Right cardiac atrium (tissue), 5 donors: Measurements from ENCODE around the gene RABAC1. TPM values are rescaled to one million over a fixed set of nuclear protein-coding genes. Genes with fewer than 3 reads are reported as not detected.

Source experiments
- ATAC-seq, 2 donors: fragments of 200-7000 bp; cut with Tn5 transposase; one replicate each; pipeline versions ENCODE4 v1.8.0 to v1.9.1; 2020; ENCODE audit warnings: moderate library complexity in 2 of 2, mild to moderate bottlenecking in 1 of 2
- DNase-seq, 3 donors: peaks; one replicate each; pipeline ENCODE4 v3.0.0-alpha.2; 2020
- H3K27ac ChIP-seq: one replicate; pipeline ENCODE4 v1.5.1; 2013; ENCODE audit warnings: mild to moderate bottlenecking, low read length, control low read depth, moderate library complexity
- H3K27me3 ChIP-seq: one replicate; pipeline ENCODE4 v1.6.1; 2013; ENCODE audit not compliant: control insufficient read depth, insufficient read depth
- H3K4me1 ChIP-seq: one replicate; pipeline ENCODE4 v1.6.1; 2013; ENCODE audit warnings: low read length; ENCODE audit not compliant: control insufficient read depth, insufficient read depth
- H3K4me3 ChIP-seq: one replicate; pipeline ENCODE4 v1.5.1; 2013; ENCODE audit warnings: low read length, control low read depth
- H3K9me3 ChIP-seq: one replicate; pipeline ENCODE4 v1.6.1; 2013; ENCODE audit warnings: low read length; ENCODE audit not compliant: control insufficient read depth
- WGBS: extraction: QIAGEN DNeasy Blood & Tissue Kit; methylation state at CpG from one replicate; pipeline ENCODE4 v1.1.7; 2013; 5-methylcytosine and 5-hydroxymethylcytosine counted together
- intact Hi-C, 4 donors: fragments of 100-400 bp; cut with DNase I; formaldehyde crosslinking; loops; one replicate each; pipeline versions ENCODE4 v1.11.0 to v1.14.0; 2022 to 2023
- polyA plus RNA-seq: library from polyadenylated mRNA; stranded (reverse); fragments of 200-250 nt; gene quantifications from one replicate; pipeline ENCODE4 v1.2.3, GENCODE V29; 2013
- total RNA-seq, 4 donors: library from RNA; stranded (reverse); fragmentation: NEBNext Ultra II Directional; extraction: Animal tissue kit (Norgen Biotek cat#: 25700); gene quantifications; one replicate each; pipeline ENCODE4 v1.2.1, GENCODE V29; 2021
- donor health status: healthy with polysubstance abuse.
- donor health status: DM: no; HTN: yes; CAD: no.
- donor health status: DM: no; HTN: no; CAD: no.
- donor health status: DM: no; HTN: yes; CAD: no; lungs with severe emphysema.
- donor health status: DM: yes; HTN: yes; CAD: no.

The RABAC1 gene
- total and polyA plus RNA-seq, 5 donors = 79.6 to 140 (median 94.4) TPM

GRCh38 chr19:41987141-41987860 lies 28.2 kb upstream of the RABAC1 start:
- WGBS = 82% methylated on average over 10 of the region's 10 CpGs
- Histone ChIP-seq H3K4me1 (no peaks in the 10 kb centered on the region), H3K9me3 (no peaks in the 10 kb centered on the region), H3K4me3 (no peak overlapping the region), H3K27ac (no peak overlapping the region), H3K27me3 (no peaks in the 10 kb centered on the region)
- DNase-seq (no peak), ATAC-seq (no peak)
- intact Hi-C loops = no loop called here

DNA sequence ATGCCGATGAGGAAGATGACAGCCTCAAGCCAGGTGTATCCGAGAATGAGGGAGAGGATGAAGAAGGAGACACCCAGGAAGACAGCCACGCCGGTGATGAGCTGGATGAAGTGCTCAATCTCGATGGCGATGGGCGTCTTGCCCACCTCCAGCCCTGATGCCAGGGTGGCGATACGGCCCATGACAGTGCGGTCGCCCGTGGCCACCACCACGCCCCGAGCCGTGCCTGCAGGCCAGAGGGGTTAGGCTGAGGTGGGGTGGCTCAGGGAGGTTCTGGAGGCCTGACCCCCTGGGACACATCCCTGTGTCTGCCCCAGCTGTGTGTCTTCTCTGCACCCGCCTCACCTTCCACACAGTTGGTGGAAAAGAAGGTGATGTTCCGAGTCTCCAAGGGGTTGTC lies 25.8 kb upstream of the RABAC1 start:
- Histone ChIP-seq H3K27ac (no peak overlapping the region), H3K27me3 (no peaks in the 10 kb centered on the region), H3K4me1 (no peaks in the 10 kb centered on the region), H3K9me3 (no peaks in the 10 kb centered on the region), H3K4me3 (no peak overlapping the region)
- intact Hi-C loops = no loop called here
- 84% methylated on average over 17 of the region's 17 CpGs for WGBS
- DNase-seq (peak in 1 of 3 donors; percentile 34), ATAC-seq (peak in 1 of 2 donors; percentile 17)

- intact Hi-C loops = no loop called here
- WGBS = 83% methylated on average over 15 of the region's 15 CpGs
- H3K27me3 ChIP-seq = no peaks in the 10 kb centered on the region
Observed at GRCh38 chr19:41981724-41982123, 22.6 kb upstream of the RABAC1 start.

DNA sequence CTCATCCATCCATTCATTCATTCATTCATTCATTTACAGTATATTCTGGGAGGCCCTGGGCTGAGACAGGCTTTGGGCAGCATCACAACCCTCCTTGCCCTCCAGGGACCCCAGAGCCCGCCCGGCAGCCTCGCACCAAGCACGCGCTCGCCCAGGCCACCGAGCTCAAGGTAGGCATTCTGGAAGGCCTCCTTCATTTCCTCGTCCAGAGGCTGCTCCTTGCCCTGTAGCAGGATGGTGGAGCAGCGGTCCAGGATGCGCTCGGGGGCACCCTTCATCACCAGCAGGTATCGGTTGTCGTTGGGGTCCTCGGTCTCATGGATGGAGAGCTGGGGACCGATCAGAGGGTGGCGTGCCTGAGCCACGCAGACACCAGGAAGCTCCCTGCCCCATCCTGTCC lies 19.3 kb upstream of the RABAC1 start:
- Histone ChIP-seq H3K27ac (no peak overlapping the region), H3K4me1 (no peaks in the 10 kb centered on the region), H3K9me3 (no peaks in the 10 kb centered on the region), H3K4me3 (no peak overlapping the region), H3K27me3 (no peaks in the 10 kb centered on the region)
- WGBS = 88% methylated on average over 17 of the region's 17 CpGs
- ATAC-seq (no peak), DNase-seq (peak in 2 of 3 donors; percentile 40)
- intact Hi-C loops = no loop called here

More at GRCh38 chr19:41981724-41982123, 22.6 kb upstream of the RABAC1 start:
- ATAC-seq (no peak), DNase-seq (peak in 1 of 3 donors; percentile 22)
- Histone ChIP-seq H3K9me3 (no peaks in the 10 kb centered on the region), H3K27ac (no peak overlapping the region), H3K4me1 (no peaks in the 10 kb centered on the region), H3K4me3 (no peak overlapping the region)

DNA sequence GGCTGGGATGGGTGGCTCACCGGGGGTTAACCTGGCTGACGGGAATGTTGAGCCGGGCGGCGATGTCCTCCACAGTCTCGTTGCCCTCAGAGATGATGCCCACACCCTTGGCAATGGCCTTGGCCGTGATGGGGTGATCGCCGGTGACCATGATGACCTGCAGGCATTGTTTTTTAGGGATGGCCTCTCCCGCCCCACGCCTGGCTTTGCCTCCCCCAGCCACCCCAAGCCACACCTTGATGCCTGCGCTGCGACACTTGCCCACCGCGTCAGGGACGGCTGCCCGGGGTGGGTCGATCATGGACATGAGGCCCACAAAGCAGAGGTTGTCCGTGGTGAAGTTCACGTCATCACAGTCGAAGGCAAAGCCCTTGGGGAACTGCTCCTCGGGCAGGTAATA lies 18.8 kb upstream of the RABAC1 start:
- 77% methylated on average over 22 of the region's 22 CpGs for WGBS

DNA sequence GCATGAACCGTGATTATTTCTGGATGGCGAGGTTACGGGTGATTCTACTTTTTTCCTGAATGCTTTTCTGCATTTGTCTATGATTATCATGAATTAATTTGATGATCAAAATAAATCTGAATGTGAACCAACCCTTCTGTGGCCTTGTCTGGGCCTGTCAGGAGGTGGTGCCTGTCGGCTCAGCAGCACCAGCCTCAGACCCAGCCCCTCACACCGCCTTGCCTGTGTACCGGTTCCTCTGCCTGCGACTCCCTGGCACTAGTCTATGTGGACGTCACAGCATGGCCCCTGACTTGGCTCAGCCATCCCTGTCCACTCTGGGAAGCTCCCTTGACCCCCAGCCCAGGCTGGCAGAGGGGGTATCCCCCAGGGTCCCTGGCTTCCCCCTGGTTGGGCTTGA lies 15.5 kb upstream of the RABAC1 start:
- DNase-seq (no peak), ATAC-seq (peak in 1 of 2 donors; percentile 24)
- H3K4me1 ChIP-seq = no peaks in the 10 kb centered on the region
- intact Hi-C loops = no loop called here
- no peak overlapping the region for H3K4me3 ChIP-seq
- H3K27me3 ChIP-seq = no peaks in the 10 kb centered on the region
- no peak overlapping the region for H3K27ac ChIP-seq
- 63% methylated on average over 8 of the region's 8 CpGs for WGBS
- no peaks in the 10 kb centered on the region for H3K9me3 ChIP-seq

More for the DNA sequence above, 18.8 kb upstream of the RABAC1 start:
- Histone ChIP-seq H3K27me3 (no peaks in the 10 kb centered on the region), H3K4me3 (no peak overlapping the region), H3K4me1 (no peaks in the 10 kb centered on the region), H3K27ac (no peak overlapping the region), H3K9me3 (no peaks in the 10 kb centered on the region)
- ATAC-seq = no peak
- DNase-seq = peak in 1 of 3 donors; percentile 44
- intact Hi-C loops = no loop called here

GRCh38 chr19:41971363-41971762 lies 12.2 kb upstream of the RABAC1 start:
- no peaks in the 10 kb centered on the region for H3K4me1 ChIP-seq
- H3K4me3 ChIP-seq = no peak overlapping the region
- H3K27ac ChIP-seq = no peak overlapping the region
- 78% methylated on average over 11 of the region's 11 CpGs for WGBS
- intact Hi-C loops = no loop called here
- ATAC-seq (no peak), DNase-seq (peak in 1 of 3 donors; percentile 8)
- H3K27me3 ChIP-seq = no peaks in the 10 kb centered on the region
- no peaks in the 10 kb centered on the region for H3K9me3 ChIP-seq

GRCh38 chr19:41969772-41970458 lies 10.8 kb upstream of the RABAC1 start:
- H3K27ac ChIP-seq = no peak overlapping the region
- no peaks in the 10 kb centered on the region for H3K27me3 ChIP-seq
- no peaks in the 10 kb centered on the region for H3K4me1 ChIP-seq
- no peak overlapping the region for H3K4me3 ChIP-seq
- intact Hi-C loops = no loop called here
- no peaks in the 10 kb centered on the region for H3K9me3 ChIP-seq
- no peak for ATAC-seq
- peak in 1 of 3 donors; percentile 25 for DNase-seq
- WGBS = 90% methylated on average over 19 of the region's 19 CpGs

DNA sequence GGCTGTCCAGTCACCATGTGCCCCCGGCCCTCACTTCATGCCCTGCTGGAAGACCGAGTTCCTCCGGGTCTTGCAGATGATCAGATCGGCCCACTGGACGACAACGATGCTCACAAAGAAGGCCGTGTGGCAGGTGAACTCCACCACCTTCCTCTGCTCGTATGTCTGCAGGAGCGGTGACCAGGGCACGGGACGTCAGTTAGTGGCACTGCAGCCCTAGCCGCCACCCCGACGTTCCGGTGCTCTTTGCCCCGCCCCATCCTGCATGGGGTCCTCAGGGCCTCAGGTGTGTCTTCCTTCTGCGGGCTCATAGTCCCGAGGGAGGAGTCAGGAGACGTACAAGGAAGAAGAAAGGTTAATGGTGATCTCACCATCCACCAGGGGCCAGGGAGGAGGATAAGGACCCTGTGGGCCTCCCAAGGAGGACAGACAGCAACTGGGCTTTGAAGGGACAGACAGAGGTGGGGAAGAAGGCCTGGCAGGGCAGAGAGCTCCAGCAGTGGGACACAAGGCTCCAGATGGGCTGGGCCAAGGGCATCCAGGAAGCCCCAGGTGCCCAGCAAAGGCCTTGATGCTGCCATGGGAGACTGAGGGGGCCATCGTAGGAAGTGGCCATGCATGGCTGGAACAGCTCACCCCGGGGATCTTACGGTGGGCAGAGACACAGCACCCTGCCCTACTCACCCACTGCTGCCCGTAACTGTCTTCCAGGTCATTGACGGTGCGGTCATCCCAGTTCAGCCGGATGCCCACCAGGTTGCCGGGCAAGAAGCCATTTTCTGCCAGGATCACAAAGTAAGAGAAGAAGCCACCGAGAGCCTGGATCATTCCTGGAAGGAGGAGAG lies 9.9 kb upstream of the RABAC1 start:
- Histone ChIP-seq H3K9me3 (no peaks in the 10 kb centered on the region), H3K27ac (no peak overlapping the region), H3K4me3 (no peak overlapping the region), H3K27me3 (no peaks in the 10 kb centered on the region), H3K4me1 (no peaks in the 10 kb centered on the region)
- intact Hi-C loops = no loop called here
- ATAC-seq (no peak), DNase-seq (peak in 2 of 3 donors; percentile 23 to 30)
- WGBS = 82% methylated on average over 28 of the region's 28 CpGs

- H3K27ac ChIP-seq = no peak overlapping the region
- intact Hi-C loops = no loop called here
- H3K9me3 ChIP-seq = no peaks in the 10 kb centered on the region
- peak in 1 of 3 donors; percentile 27 for DNase-seq
- no peaks in the 10 kb centered on the region for H3K4me1 ChIP-seq
- 68% methylated on average over 26 of the region's 26 CpGs for WGBS
- H3K27me3 ChIP-seq = no peaks in the 10 kb centered on the region
- ATAC-seq = peak in 1 of 2 donors; percentile 4
- H3K4me3 ChIP-seq = no peak overlapping the region
Observed at GRCh38 chr19:41967054-41967783, 8.1 kb upstream of the RABAC1 start.
